GM12892 (cell line): ENCODE measurements around the gene PSEN1.

Experiments
- POLR2A ChIP-seq: IDR thresholded peaks from 2 replicates; pipeline ENCODE4 v1.6.1; 2011; ENCODE audit warnings: low read depth, low read length, control low read depth
- POLR2AphosphoS5 ChIP-seq: IDR thresholded peaks from 2 replicates; pipeline ENCODE4 v1.6.1; 2011; ENCODE audit warnings: low read depth, low read length, control low read depth

DNA sequence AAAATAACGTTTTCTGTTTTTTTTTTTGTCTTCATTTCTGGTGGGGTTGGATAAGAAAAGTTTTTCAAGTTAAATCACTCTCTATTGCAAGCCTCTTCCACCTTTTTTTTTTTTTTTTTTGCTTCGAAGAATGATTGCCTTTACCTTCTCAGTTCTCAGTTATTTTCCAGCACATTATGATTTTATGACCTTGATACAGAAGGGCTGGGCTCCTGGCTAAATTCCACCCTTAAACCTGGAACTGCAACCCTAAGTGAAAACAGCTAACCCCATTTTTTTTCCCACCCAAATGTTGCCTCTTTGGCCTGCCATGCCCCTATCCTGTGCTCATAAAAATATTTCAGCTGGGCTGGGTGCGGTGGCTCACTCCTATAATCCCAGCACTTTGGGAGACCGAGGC lies 31.4 kb downstream of the PSEN1 start:
- TF ChIP-seq POLR2A (no peak), POLR2AphosphoS5 (no peak)
